Measurements from ENCODE around the gene MGMT. TPM values are rescaled to one million over a fixed set of nuclear protein-coding genes. Genes with fewer than 3 reads are reported as not detected.
"Not testable (repeated sequence)": the region's sequence is repeated elsewhere in the genome, so short reads cannot be mapped to it uniquely, and the experiment has no call there.

The MGMT gene
- total RNA-seq, result 10 to 100 TPM; 11.4 to 25.8 (median 18.2) TPM

- Histone ChIP-seq H3K4me3 (peak within 1 kb of the TSS; percentile 44 to 56 (median 50)), H3K27ac (peak within 1 kb of the TSS; percentile 36 to 40), H3K4me1 (replicated peaks in 1 of 2) (peaks cover 10 to 11% of the 10 kb centered on the region in 2 donors)
- WGBS, 10 experiments, result 0 to 60% (median 59%) methylated on average over 1 to 12 of the region's 85 CpGs; no CpG with 5 or more reads in 7 of the 10 experiments
- peak; percentile 90 to 95 (median 93) for ATAC-seq (replicated peaks in 6 of 8)
- in situ Hi-C loops (cut with MboI; ENCODE audit: low pct_unique_long_range_greater_than_20kb in 2 of 9, low sequenced_read_pairs in 9 of 9, unreplicated experiment in 9 of 9), result no loop called here
Measured at GRCh38 chr10:129466703-129467358, at the start of gene MGMT. TSS of gene MGMT (plus strand) at chr10:129467241.

- Histone ChIP-seq H3K27ac (no peak overlapping the region), H3K4me3 (no peak overlapping the region), H3K4me1 (replicated peaks in 1 of 2) (peaks cover 27 to 52% of the 10 kb centered on the region in 2 donors)
- in situ Hi-C loops (cut with MboI; ENCODE audit: low pct_unique_long_range_greater_than_20kb in 2 of 9, low sequenced_read_pairs in 9 of 9, unreplicated experiment in 9 of 9), result no loop called here
- WGBS, 10 experiments, result 0 to 69% (median 60%) methylated on average over 3 to 9 of the region's 9 CpGs; no CpG with 5 or more reads in 1 of the 10 experiments
- ATAC-seq (replicated peaks in 6 of 8), result peak in 2 of 8 experiments; percentile 58 to 68
Measured at GRCh38 chr10:129417870-129418269, 49.2 kb upstream of the MGMT start.

GRCh38 chr10:129418496-129419225, 48.4 kb upstream of the MGMT start:
- in situ Hi-C loops (cut with MboI; ENCODE audit: low pct_unique_long_range_greater_than_20kb in 2 of 9, low sequenced_read_pairs in 9 of 9, unreplicated experiment in 9 of 9), result no loop called here
- ATAC-seq (replicated peaks in 6 of 8), result peak in 2 of 8 experiments; percentile 2 to 10
- Histone ChIP-seq H3K27ac (peak overlapping the region; percentile 26 to 35), H3K4me3 (no peak overlapping the region), H3K4me1 (replicated peaks in 1 of 2) (peaks cover 27 to 52% of the 10 kb centered on the region in 2 donors)
- 70 to 100% (median 77%) methylated on average over 1 to 9 of the region's 17 CpGs; no CpG with 5 or more reads in 4 of the 10 experiments for WGBS, 10 experiments

GRCh38 chr10:129419397-129419796, 47.6 kb upstream of the MGMT start:
- H3K4me1 ChIP-seq (replicated peaks in 1 of 2), result peaks cover 27 to 52% of the 10 kb centered on the region in 2 donors
- 56 to 94% (median 77%) methylated on average over 1 to 18 of the region's 23 CpGs; no CpG with 5 or more reads in 2 of the 10 experiments for WGBS, 10 experiments
- peak overlapping the region in 1 of 2 donors; percentile 1 for H3K27ac ChIP-seq
- ATAC-seq (replicated peaks in 6 of 8), result peak in 5 of 8 experiments; percentile 82 to 97 (median 89)
- H3K4me3 ChIP-seq, result no peak overlapping the region
- in situ Hi-C loops (cut with MboI; ENCODE audit: low pct_unique_long_range_greater_than_20kb in 2 of 9, low sequenced_read_pairs in 9 of 9, unreplicated experiment in 9 of 9), result no loop called here

- no peak for ATAC-seq (replicated peaks in 6 of 8)
- 38 to 100% (median 86%) methylated on average over 4 to 9 of the region's 10 CpGs; no CpG with 5 or more reads in 3 of the 10 experiments for WGBS, 10 experiments
- in situ Hi-C loops (cut with MboI; ENCODE audit: low pct_unique_long_range_greater_than_20kb in 2 of 9, low sequenced_read_pairs in 9 of 9, unreplicated experiment in 9 of 9), result no loop called here
Measured at GRCh38 chr10:129421399-129422010, 45.5 kb upstream of the MGMT start.

GRCh38 chr10:129424978-129425377, 42.1 kb upstream of the MGMT start:
- H3K4me3 ChIP-seq, result no peak overlapping the region
- H3K4me1 ChIP-seq (replicated peaks in 1 of 2), result peaks cover 0 to 11% of the 10 kb centered on the region in 2 donors
- ATAC-seq (replicated peaks in 6 of 8), result no peak
- in situ Hi-C loops (cut with MboI; ENCODE audit: low pct_unique_long_range_greater_than_20kb in 2 of 9, low sequenced_read_pairs in 9 of 9, unreplicated experiment in 9 of 9), result no loop called here
- no peak overlapping the region for H3K27ac ChIP-seq
- 30 to 100% (median 87%) methylated on average over 1 to 8 of the region's 15 CpGs; no CpG with 5 or more reads in 4 of the 10 experiments for WGBS, 10 experiments

More at GRCh38 chr10:129421399-129422010, 45.5 kb upstream of the MGMT start:
- H3K4me1 ChIP-seq (replicated peaks in 1 of 2), result peaks cover 13 to 46% of the 10 kb centered on the region in 2 donors
- H3K27ac ChIP-seq, result no peak overlapping the region
- H3K4me3 ChIP-seq, result no peak overlapping the region

GRCh38 chr10:129426606-129427005, 40.4 kb upstream of the MGMT start:
- H3K4me3 ChIP-seq, result no peak overlapping the region
- no peak for ATAC-seq (replicated peaks in 6 of 8)
- H3K27ac ChIP-seq, result no peak overlapping the region
- H3K4me1 ChIP-seq (replicated peaks in 1 of 2), result peaks cover 0 to 8% of the 10 kb centered on the region in 2 donors
- 14 to 92% (median 82%) methylated on average over 2 to 5 of the region's 6 CpGs; no CpG with 5 or more reads in 2 of the 10 experiments for WGBS, 10 experiments
- in situ Hi-C loops (cut with MboI; ENCODE audit: low pct_unique_long_range_greater_than_20kb in 2 of 9, low sequenced_read_pairs in 9 of 9, unreplicated experiment in 9 of 9), result no loop called here

- ATAC-seq (replicated peaks in 6 of 8), result peak in 1 of 8 experiments; percentile 7
- Histone ChIP-seq H3K27ac (no peak overlapping the region), H3K4me3 (no peak overlapping the region), H3K4me1 (replicated peaks in 1 of 2) (peaks cover 12 to 34% of the 10 kb centered on the region in 2 donors)
- in situ Hi-C loops (cut with MboI; ENCODE audit: low pct_unique_long_range_greater_than_20kb in 2 of 9, low sequenced_read_pairs in 9 of 9, unreplicated experiment in 9 of 9), result no loop called here
- WGBS, 10 experiments, result 70 to 94% (median 80%) methylated on average over 2 to 3 of the region's 7 CpGs; no CpG with 5 or more reads in 7 of the 10 experiments
Measured at GRCh38 chr10:129433266-129433665, 33.8 kb upstream of the MGMT start.

- in situ Hi-C loops (cut with MboI; ENCODE audit: low pct_unique_long_range_greater_than_20kb in 2 of 9, low sequenced_read_pairs in 9 of 9, unreplicated experiment in 9 of 9); H3K27ac ChIP-seq; H3K4me3 ChIP-seq: not testable (repeated sequence)
- ATAC-seq (replicated peaks in 6 of 8), result peak in 1 of 8 experiments; percentile 72
- peaks cover 15 to 40% of the 10 kb centered on the region in 2 donors for H3K4me1 ChIP-seq (replicated peaks in 1 of 2)
- WGBS, 10 experiments, result 0 to 100% (median 61%) methylated on average over 1 to 4 of the region's 4 CpGs; no CpG with 5 or more reads in 2 of the 10 experiments
Measured at GRCh38 chr10:129435724-129436123, 31.3 kb upstream of the MGMT start.

- in situ Hi-C loops (cut with MboI; ENCODE audit: low pct_unique_long_range_greater_than_20kb in 2 of 9, low sequenced_read_pairs in 9 of 9, unreplicated experiment in 9 of 9), result no loop called here
- ATAC-seq (replicated peaks in 6 of 8), result no peak
- Histone ChIP-seq H3K4me3 (no peak overlapping the region), H3K27ac (no peak overlapping the region), H3K4me1 (replicated peaks in 1 of 2) (peaks cover 22 to 37% of the 10 kb centered on the region in 2 donors)
- 25 to 60% (median 55%) methylated on average over 1 to 5 of the region's 8 CpGs; no CpG with 5 or more reads in 2 of the 10 experiments for WGBS, 10 experiments
Measured at GRCh38 chr10:129438024-129438423, 29.0 kb upstream of the MGMT start.

- WGBS, 10 experiments, result 36 to 100% (median 85%) methylated on average over 1 to 7 of the region's 7 CpGs; no CpG with 5 or more reads in 1 of the 10 experiments
- H3K27ac ChIP-seq, result peak overlapping the region in 1 of 2 donors; percentile 30
- H3K4me1 ChIP-seq (replicated peaks in 1 of 2), result peaks cover 17 to 31% of the 10 kb centered on the region in 2 donors
- no peak overlapping the region for H3K4me3 ChIP-seq
- no peak for ATAC-seq (replicated peaks in 6 of 8)
- in situ Hi-C loops (cut with MboI; ENCODE audit: low pct_unique_long_range_greater_than_20kb in 2 of 9, low sequenced_read_pairs in 9 of 9, unreplicated experiment in 9 of 9), result no loop called here
Measured at GRCh38 chr10:129440247-129440646, 26.8 kb upstream of the MGMT start.

- 0 to 74% (median 59%) methylated on average over 1 to 4 of the region's 7 CpGs; no CpG with 5 or more reads in 4 of the 10 experiments for WGBS, 10 experiments
- Histone ChIP-seq H3K4me3 (no peak overlapping the region), H3K4me1 (replicated peaks in 1 of 2) (peaks cover 17 to 36% of the 10 kb centered on the region in 2 donors), H3K27ac (peak overlapping the region in 1 of 2 donors; percentile 30)
- in situ Hi-C loops (cut with MboI; ENCODE audit: low pct_unique_long_range_greater_than_20kb in 2 of 9, low sequenced_read_pairs in 9 of 9, unreplicated experiment in 9 of 9), result no loop called here
- ATAC-seq (replicated peaks in 6 of 8), result peak in 4 of 8 experiments; percentile 18 to 46 (median 37)
Measured at GRCh38 chr10:129440722-129441316, 26.2 kb upstream of the MGMT start.
